GM18951 (cell line): Measurements from ENCODE around the gene ARHGEF1.

ENCODE experiments used
- POLR2A ChIP-seq: IDR thresholded peaks from 4 replicates; pipeline ENCODE4 v1.6.1; 2011; ENCODE audit warnings: mild to moderate bottlenecking; ENCODE audit not compliant: insufficient read length, insufficient read depth; ENCODE audit errors: extremely low read depth
- in situ Hi-C: fragments of 300-500 bp; cut with MboI; formaldehyde crosslinking; loops from one replicate; pipeline ENCODE4 v1.12.0; 2022; ENCODE audit warnings: low sequenced_read_pairs, mixed read lengths, inconsistent platforms; ENCODE audit not compliant: unreplicated experiment

The ARHGEF1 gene

DNA sequence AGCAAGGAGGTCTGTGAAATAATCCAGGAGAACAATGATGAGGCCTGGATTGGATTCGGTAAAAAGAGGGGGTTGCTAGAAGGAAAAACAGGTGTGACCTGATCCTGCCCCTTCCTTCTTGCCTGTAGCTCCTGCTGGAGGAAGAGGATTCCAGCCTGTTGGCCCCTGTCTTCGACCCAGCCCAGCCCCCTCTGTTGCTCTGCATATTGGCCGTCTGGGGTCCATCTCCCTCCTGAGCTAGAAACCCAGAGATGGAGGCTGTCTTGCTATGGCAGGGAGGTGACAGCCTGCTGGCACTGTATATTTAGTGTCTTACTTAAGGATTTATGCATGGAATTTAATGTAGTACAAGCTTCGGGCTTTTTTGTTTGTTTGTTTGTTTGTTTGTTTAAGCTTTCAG is 31.5 kb upstream of the ARHGEF1 start:
- TF ChIP-seq POLR2A: no peak
- in situ Hi-C loops: no loop called here

DNA sequence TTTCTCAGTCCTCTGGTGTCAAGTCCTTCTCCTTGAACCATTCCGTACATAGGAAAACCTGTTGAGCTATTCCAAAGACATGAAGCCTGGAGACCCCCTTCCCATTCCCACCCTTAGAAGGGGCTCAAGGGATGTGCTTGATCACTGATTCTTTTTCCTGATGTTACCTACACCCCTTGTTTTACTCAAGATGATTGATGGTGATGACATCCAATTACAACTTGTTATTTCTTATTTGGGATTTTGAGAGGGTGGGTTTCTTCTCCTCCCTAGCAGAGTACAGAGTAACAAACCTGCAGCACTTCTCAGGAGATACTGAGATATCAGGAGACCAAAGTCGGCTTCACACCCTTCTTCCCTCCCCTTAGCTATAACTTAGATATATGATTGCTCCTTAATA is 29.6 kb upstream of the ARHGEF1 start:
- in situ Hi-C loops: no loop called here
- no peak for TF ChIP-seq POLR2A

DNA sequence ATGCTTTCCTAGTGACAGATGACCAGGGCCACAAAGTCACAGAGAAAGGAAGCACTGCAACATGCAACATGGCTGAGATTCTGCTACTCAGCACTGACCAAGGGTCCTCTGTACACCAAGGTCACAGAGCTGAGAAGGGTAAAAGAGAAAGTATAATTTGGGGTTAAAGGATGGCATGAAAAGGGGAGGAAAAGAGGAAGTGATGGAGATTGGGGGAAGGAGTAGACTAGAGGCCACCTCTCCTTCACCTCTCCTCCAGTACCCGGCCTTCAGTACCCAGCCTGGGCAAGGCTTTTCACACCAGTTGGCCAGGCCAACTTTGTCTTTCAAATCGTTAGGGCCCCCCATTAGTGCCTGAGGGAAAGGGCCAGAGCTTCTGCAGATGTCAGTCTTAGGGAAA is 29.2 kb upstream of the ARHGEF1 start:
- in situ Hi-C loops: no loop called here
- no peak for TF ChIP-seq POLR2A

DNA sequence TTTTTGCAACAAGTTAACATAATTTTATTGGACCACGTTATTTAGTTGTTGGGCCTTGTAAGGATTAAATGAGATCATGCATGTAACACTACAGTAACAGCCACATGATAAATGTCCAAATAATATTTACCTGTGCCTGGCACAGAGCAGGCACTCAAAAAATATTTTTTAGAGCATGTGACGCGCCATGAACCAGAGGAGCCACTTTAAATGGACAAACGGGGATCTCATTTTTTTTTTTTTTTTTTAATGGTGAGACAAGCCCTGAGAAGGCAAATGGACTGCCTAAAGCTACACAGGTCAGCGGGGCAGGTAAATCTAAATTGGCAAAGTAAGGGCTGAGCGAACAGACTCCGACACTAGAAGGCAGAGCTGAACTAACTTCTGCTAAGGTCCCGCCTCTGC is 23.8 kb upstream of the ARHGEF1 start:
- in situ Hi-C loops: no loop called here
- no peak for TF ChIP-seq POLR2A

GRCh38 chr19:41859618-41860418 is 23.2 kb upstream of the ARHGEF1 start, which contains the start of gene RPS19:
Gene RPS19 (plus strand): TSS chr19:41860255. CDS start chr19:41860775, 520 bp downstream.
- in situ Hi-C loops: no loop called here
- TF ChIP-seq POLR2A: peak; percentile 96

DNA sequence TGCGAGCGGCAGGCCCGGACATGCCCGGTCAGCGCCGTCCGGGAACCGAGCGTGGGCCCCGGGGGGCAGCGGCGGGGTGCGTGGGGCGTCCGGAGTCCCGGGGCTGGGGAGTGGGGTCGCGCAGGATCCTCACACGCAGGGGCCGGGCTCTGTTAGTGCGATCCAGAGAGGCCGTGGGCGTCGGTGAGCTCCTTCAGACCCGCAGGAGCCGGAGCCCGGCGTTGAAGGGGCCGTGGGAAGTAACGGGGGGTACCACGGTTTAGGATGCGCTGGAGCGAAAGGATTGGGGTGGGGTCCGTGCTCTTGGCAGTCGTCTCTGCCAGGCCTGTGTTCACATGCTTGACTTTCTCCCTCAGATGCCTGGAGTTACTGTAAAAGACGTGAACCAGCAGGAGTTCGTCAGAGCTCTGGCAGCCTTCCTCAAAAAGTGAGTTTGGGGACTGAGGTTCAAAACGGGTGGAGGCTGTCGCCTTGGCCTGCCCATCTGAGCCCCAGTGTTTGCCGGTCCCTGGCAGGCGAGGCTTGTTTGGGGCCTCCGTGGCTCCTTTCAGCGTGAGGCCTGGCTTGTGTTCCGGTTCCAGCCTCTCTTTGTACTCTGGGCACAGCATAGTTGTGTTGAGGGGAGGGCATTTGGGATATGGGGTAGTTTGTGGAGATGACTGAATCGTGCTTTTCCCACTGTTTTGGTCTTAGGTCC is 22.4 kb upstream of the ARHGEF1 start:
- in situ Hi-C loops: no loop called here
- TF ChIP-seq POLR2A: no peak

DNA sequence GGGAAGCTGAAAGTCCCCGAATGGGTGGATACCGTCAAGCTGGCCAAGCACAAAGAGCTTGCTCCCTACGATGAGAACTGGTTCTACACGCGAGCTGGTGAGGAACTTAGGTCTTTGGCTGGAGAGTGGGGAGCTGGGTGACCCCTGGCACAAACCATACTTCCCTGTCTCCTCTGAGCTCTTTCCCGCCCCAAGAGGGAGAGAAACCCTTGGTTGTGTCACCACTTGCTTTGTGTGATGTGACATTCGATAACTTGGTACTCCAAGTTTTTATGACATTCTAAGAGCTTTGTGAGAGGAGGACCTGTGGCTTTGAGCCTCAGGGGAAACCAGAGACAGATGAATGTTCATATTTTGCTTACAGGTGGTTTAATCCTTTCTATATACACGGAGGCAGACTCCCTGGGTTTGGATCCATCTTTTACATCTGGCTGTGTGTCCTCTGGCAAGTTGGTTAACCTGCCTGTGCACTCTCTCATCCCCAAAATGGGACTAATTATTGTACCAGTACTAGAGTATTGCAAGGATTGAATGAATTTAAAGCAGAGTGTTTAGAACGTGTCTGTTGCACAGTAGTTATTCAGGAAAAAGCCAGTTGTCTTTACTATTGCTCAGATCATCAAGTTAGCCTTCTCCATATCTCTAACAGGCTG is 21.7 kb upstream of the ARHGEF1 start:
- in situ Hi-C loops: no loop called here
- no peak for TF ChIP-seq POLR2A

DNA sequence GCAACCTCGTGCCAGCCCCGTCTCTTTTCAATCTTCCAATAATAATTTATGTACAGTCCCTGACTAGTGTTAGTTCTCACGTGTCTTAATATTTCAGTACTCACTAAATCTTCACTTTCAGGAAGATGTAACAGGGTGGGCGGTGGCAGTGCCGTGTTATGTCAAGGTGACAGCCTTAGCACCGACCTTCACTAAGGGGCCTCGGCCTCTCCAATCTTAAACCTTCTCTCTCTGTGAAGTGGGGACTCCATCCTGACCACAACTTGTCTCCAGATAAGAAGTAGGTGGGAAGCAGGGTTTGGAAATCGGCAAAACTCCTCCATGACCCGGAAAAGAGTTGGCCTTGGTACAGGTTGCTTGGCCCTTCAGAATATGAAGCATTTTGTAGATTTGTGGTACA is 21.1 kb upstream of the ARHGEF1 start:
- TF ChIP-seq POLR2A: no peak
- in situ Hi-C loops: no loop called here

GRCh38 chr19:41862445-41862986 is 20.5 kb upstream of the ARHGEF1 start:
- in situ Hi-C loops: no loop called here
- no peak for TF ChIP-seq POLR2A

DNA sequence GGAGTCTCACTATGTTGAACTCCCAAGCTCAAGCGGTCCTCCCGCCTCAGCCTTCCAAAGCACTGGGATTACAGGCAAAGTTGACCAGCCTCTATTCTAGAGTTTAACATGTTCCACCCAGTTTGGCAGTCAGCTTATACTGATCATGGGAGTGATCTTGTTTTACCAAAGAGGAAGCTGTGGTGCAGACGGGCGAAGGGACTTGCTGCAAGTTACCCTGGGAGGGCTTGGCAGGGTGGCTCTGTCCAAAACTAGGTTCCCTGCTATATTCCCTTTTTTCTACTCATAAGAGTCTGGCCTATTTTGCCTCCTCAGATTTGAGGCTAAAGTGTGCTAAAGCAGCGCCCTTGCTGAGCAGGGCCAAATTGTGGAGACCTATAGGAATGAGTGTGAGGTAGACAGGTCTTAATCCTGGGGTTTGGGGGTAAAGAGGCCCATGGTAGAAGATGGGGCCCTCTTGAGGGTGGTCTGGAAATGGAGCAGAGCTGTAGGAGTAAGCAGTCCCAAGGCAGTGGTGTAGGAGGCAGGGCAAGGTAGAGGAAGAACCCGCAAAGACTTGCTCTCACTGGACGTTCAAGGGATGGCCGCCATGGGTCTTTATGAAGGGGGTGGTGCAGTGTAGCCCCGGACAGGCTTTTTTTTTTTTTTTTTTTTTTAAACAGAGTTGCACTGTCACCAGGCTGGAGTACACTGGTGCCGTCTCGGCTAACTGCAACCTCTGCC is 19.6 kb upstream of the ARHGEF1 start:
- no peak for TF ChIP-seq POLR2A
- in situ Hi-C loops: no loop called here

GRCh38 chr19:41864374-41864773 is 18.6 kb upstream of the ARHGEF1 start:
- in situ Hi-C loops: no loop called here
- TF ChIP-seq POLR2A: peak; percentile 10

GRCh38 chr19:41866284-41866683 is 16.7 kb upstream of the ARHGEF1 start:
- in situ Hi-C loops: no loop called here
- no peak for TF ChIP-seq POLR2A
